Astrocyte of the cerebellum (primary cell): ENCODE measurements around the gene GOLGA6C.
"Not testable (repeated sequence)": the region's sequence is repeated elsewhere in the genome, so short reads cannot be mapped to it uniquely, and the experiment has no call there.

Experiments used
- DNase-seq: peaks from one replicate; pipeline ENCODE4 v3.0.0-alpha.2; 2011; ENCODE audit warnings: low read depth
- H3K4me3 ChIP-seq: 2 replicates; pipeline ENCODE4 v1.5.1; 2011; ENCODE audit warnings: mild to moderate bottlenecking, low read depth, low read length, moderate library complexity
- in situ Hi-C: cut with HindIII; loops from 2 replicates; pipeline ENCODE4 v1.10.0; 2017; ENCODE audit warnings: low sequenced_read_pairs
- TF ChIP-seq, protein P1 (sequence below): IDR thresholded peaks from 2 replicates; pipeline ENCODE4 v1.5.1; 2012; ENCODE audit warnings: low read length, low read depth, moderate library complexity, mild to moderate bottlenecking; ENCODE audit errors: missing control alignments

The GOLGA6C gene, protein sequence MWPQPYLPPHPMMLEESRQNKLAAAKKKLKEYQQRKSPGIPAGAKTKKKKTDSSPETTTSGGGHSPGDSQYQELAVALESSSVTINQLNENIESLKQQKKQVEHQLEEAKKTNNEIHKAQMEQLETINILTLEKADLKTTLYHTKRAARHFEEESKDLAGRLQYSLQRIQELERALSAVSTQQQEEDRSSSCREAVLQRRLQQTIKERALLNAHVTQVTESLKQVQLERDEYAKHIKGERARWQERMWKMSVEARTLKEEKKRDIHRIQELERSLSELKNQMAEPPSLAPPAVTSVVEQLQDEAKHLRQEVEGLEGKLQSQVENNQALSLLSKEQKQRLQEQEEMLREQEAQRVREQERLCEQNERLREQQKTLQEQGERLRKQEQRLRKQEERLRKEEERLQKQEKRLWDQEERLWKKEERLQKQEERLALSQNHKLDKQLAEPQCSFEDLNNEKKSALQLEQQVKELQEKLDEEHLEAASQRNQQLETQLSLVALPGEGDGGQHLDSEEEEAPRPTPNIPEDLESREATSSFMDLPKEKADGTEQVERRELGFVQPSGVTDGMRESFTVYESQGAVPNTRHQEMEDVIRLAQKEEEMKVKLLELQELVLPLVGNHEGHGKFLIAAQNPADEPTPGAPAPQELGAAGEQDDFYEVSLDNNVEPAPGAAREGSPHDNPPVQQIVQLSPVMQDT

DNA sequence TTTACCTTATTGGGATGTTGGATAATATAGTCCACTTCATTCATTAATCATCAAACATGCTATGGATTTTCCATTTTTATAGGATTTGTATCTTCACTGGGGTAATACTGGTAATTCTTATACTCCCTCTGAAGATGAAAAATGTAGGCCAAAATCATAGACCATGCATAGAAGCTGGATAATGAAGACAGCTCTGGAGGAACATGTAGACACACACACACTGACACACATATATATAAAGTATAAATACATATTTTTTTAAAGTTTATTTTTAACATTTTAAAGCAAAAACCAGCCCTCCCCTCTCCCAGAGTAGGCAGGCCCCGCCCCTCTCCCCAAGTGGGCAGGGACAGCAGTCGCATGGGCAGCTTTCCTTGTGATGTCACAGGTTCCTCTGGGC is at the start of gene GOLGA6C:
GOLGA6C (plus strand) TSS at position 301 of the 400 bp plus-strand sequence. CDS start 265 bp downstream, outside the sequence.
- DNase-seq, H3K4me3 ChIP-seq, in situ Hi-C loops: not testable (repeated sequence)

DNA sequence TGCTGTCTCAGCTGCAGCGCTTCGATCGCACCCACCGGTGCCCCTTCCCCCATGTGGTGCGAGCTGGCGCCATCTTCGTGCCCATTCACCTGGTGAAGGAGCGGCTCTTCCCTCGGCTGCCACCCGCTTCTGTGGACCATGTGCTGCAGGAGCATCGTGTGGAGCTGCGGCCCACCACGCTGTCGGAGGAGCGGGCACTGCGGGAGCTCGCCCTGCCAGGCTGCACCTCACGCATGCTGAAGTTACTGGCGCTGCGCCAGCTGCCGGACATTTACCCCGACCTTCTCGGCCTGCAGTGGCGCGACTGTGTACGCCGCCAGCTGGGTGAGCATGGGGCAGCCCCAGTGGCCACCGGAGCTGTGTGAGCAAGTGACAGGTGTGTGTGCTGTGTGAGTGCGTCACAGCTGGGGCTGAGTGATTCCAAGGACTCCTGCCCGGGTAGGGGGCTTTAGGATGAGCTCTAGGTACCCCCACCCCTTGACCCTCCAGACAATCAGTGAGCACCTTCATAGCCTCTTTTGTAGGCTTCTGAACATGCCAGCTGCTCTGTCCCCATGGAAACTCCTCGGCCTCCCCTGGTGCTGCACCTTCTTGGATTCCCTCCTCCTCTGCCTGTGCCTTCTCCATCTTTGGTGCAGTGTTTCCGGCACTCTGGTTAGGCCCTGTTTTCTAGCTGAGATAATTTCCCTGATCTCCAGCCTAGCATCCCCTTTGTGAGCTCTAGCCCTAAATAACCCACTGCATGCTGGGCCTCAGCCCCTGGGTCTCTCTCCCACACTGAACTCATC is 49.4 kb upstream of the GOLGA6C start:
- in situ Hi-C loops = no loop called here
- TF ChIP-seq, protein P1, sequence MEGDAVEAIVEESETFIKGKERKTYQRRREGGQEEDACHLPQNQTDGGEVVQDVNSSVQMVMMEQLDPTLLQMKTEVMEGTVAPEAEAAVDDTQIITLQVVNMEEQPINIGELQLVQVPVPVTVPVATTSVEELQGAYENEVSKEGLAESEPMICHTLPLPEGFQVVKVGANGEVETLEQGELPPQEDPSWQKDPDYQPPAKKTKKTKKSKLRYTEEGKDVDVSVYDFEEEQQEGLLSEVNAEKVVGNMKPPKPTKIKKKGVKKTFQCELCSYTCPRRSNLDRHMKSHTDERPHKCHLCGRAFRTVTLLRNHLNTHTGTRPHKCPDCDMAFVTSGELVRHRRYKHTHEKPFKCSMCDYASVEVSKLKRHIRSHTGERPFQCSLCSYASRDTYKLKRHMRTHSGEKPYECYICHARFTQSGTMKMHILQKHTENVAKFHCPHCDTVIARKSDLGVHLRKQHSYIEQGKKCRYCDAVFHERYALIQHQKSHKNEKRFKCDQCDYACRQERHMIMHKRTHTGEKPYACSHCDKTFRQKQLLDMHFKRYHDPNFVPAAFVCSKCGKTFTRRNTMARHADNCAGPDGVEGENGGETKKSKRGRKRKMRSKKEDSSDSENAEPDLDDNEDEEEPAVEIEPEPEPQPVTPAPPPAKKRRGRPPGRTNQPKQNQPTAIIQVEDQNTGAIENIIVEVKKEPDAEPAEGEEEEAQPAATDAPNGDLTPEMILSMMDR = no peak
- no peak for DNase-seq
- H3K4me3 ChIP-seq = no peak overlapping the region

DNA sequence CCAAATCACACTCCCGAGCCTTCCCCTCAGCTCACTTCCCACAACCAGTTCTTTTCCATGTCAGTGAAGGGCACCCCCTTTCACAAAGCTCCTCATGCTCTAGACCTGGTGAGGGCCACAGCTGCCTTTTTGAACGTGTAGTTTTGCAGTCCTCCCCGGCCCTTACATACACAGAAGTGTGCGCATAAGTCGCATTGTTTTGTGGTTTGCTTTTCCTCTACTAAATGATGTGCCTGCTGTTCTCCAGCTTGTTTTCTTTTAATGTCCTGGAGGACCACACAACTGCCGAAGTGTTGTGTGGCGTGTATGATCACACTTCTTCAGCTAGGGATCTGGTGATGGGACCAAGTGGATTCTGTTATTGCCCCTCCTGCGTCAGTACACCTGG is 48.9 kb upstream of the GOLGA6C start:
- no peak for DNase-seq
- no peak overlapping the region for H3K4me3 ChIP-seq
- in situ Hi-C loops = no loop called here
- TF ChIP-seq, protein P1 = no peak

DNA sequence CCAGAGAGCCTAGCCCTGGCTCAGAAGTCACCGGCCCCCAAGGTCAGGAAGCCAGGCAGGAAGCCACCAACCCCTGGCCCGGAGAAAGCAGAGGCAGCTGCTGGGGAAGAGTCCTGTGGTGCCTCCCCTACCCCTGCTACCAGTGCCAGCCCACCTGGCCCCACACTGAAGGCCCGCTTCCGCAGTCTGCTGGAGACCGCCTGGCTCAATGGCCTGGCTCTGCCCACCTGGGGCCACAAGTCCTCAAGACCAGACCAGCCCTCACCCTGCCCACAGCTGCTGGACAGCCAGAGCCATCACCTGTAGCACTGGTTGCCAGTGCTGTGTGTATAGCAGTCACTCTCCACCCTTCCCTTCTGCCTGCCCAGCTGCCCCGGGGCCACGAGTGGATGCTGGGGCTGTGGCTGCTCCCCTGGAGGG is 47.3 kb upstream of the GOLGA6C start:
- in situ Hi-C loops = no loop called here
- H3K4me3 ChIP-seq = no peak overlapping the region
- DNase-seq = no peak
- TF ChIP-seq, protein P1 = no peak

DNA sequence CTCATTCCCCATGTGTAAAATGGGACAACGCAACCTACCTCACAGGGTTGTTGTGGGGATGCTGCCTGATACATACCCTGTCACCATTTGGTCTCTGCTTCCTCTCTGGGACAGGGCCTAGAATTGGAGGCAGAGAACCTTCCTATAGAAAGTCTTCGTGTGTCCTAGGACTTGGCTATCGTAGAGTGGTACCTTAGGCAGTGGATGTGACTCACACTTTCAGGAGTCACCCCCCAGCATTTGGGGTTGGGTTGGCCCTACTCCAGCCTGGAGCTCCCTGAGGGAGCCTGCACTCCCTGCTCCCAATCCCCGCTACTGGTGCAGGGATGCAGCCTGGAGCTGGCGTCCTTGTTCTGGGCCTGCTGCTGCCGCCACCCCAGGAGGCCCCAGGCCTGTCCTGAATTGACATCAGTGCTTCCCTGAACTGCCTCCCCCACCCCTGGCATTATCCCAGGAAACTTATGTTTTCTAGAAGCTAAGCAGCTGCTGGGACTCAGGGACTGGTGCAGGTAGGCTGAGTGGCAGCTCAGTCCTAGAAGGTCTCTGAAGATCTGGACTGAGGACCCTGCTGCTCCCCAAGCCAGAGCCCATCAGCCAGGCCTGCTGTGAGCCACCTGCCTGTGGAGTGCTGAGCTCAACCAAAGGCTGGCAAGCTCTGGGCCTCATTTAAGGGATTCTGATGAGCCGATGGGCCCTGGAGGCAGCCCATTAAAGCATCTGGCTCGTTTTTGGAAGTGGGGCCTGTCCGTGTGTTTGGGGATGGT is 46.5 kb upstream of the GOLGA6C start:
- H3K4me3 ChIP-seq = no peak overlapping the region
- in situ Hi-C loops = no loop called here
- TF ChIP-seq, protein P1 = no peak
- no peak for DNase-seq

DNA sequence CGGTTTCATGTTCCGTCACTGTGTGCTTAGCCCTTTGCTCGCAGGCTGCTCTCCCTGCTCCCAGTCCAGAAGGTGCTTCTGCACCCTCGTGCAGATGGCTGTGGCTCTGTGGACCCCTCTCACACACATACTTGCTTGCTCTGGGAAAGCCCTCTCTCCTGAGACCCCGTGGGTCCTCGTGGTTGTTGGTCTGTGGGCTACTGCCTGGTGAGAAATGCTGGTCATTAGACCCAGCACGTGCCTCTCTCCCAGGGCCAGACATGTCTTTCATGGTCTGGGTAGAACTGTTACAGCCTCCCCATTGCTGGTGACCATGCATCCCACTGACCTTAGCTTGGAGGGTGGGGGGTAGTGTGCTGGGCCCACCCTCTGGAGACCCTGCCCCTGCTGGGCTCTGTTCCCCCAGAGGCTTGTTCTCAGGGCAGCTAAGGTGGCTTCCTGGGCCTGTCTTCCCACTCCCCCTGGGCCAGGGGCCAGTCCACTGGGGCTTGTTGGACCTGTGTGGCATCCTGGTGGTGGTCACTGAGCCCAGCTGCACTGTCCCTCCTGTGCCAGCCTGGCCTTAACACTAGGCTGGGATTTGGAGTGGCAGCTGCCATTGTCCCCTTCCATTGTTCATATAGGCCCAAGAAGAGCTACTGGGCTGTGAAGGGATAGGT is 45.8 kb upstream of the GOLGA6C start:
- in situ Hi-C loops = no loop called here
- TF ChIP-seq, protein P1 = no peak
- no peak overlapping the region for H3K4me3 ChIP-seq
- no peak for DNase-seq
